ENCODE data around the gene GBP2.

Gene GBP2

GRCh38 chr1:89069951-89070350, 56.0 kb downstream of the GBP2 start:
- H3K36me3 ChIP-seq, result no peaks in the 10 kb centered on the region
- H3K9me3 ChIP-seq, result no peaks in the 10 kb centered on the region
- peak overlapping the region in 1 of 2 experiments; percentile 51 for H3K4me3 ChIP-seq (ENCODE audit: low read depth in 1 of 2, low read length in 1 of 2)
- peak overlapping the region; percentile 11 for H3K27ac ChIP-seq
- TF ChIP-seq, protein P1, sequence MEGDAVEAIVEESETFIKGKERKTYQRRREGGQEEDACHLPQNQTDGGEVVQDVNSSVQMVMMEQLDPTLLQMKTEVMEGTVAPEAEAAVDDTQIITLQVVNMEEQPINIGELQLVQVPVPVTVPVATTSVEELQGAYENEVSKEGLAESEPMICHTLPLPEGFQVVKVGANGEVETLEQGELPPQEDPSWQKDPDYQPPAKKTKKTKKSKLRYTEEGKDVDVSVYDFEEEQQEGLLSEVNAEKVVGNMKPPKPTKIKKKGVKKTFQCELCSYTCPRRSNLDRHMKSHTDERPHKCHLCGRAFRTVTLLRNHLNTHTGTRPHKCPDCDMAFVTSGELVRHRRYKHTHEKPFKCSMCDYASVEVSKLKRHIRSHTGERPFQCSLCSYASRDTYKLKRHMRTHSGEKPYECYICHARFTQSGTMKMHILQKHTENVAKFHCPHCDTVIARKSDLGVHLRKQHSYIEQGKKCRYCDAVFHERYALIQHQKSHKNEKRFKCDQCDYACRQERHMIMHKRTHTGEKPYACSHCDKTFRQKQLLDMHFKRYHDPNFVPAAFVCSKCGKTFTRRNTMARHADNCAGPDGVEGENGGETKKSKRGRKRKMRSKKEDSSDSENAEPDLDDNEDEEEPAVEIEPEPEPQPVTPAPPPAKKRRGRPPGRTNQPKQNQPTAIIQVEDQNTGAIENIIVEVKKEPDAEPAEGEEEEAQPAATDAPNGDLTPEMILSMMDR (IDR thresholded peaks at IDR 0.05), result no peak
- H3K27me3 ChIP-seq, result no peaks in the 10 kb centered on the region
- H3K4me1 ChIP-seq (ENCODE audit: control insufficient read depth in 1 of 2, insufficient read depth in 1 of 2, low read depth in 1 of 2, low read length in 1 of 2), result peaks cover 0 to 18% of the 10 kb centered on the region in 2 experiments

- H3K27ac ChIP-seq, result no peak overlapping the region
- TF ChIP-seq, protein P1 (IDR thresholded peaks at IDR 0.05), result no peak
- no peaks in the 10 kb centered on the region for H3K9me3 ChIP-seq
- no peaks in the 10 kb centered on the region for H3K36me3 ChIP-seq
- H3K27me3 ChIP-seq, result no peaks in the 10 kb centered on the region
- H3K4me3 ChIP-seq (ENCODE audit: low read depth in 1 of 2, low read length in 1 of 2), result no peak overlapping the region
- H3K4me1 ChIP-seq (ENCODE audit: control insufficient read depth in 1 of 2, insufficient read depth in 1 of 2, low read depth in 1 of 2, low read length in 1 of 2), result peaks cover 0 to 18% of the 10 kb centered on the region in 2 experiments
These were observed 57.6 kb downstream of the GBP2 start for GRCh38 chr1:89068291-89068690.

GRCh38 chr1:89065079-89065868, 60.6 kb downstream of the GBP2 start, which contains the start of gene GBP1:
Gene GBP1, minus strand, starts transcription at chr1:89065208. Its CDS starts 1,974 bp downstream, at chr1:89063234.
- TF ChIP-seq, protein P1 (IDR thresholded peaks at IDR 0.05), result no peak
- peaks cover 9% of the 10 kb centered on the region for H3K36me3 ChIP-seq
- H3K9me3 ChIP-seq, result no peaks in the 10 kb centered on the region
- H3K4me1 ChIP-seq (ENCODE audit: control insufficient read depth in 1 of 2, insufficient read depth in 1 of 2, low read depth in 1 of 2, low read length in 1 of 2), result peaks cover 0 to 14% of the 10 kb centered on the region in 2 experiments
- peak within 1 kb of the TSS; percentile 75 for H3K27ac ChIP-seq
- H3K27me3 ChIP-seq, result no peaks in the 10 kb centered on the region
- peak within 1 kb of the TSS; percentile 44 to 66 for H3K4me3 ChIP-seq (ENCODE audit: low read depth in 1 of 2, low read length in 1 of 2)

DNA sequence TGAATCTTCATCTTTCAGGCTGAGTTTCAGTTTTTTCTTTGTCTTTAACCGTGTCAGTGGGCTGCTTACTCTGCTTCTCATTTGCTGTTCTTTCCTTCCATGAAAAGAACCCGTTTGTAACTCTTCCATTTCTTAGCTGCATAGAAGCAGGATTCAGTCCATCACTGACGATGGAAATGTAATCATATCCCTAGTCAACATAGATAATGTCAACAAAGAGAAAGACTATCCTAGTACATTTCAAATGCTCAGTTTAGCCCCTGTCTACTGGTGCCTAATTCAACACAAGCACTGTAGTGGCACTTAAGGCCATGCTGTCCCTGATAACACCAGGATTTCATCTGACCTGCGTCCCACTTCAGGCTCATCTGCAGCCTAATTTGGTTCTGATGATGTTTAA, 61.3 kb downstream of the GBP2 start:
- peaks cover 14% of the 10 kb centered on the region for H3K36me3 ChIP-seq
- peak overlapping the region; percentile 44 to 66 for H3K4me3 ChIP-seq (ENCODE audit: low read depth in 1 of 2, low read length in 1 of 2)
- TF ChIP-seq, protein P1 (IDR thresholded peaks at IDR 0.05), result no peak
- peak overlapping the region; percentile 75 for H3K27ac ChIP-seq
- peaks cover 0 to 8% of the 10 kb centered on the region in 2 experiments for H3K4me1 ChIP-seq (ENCODE audit: control insufficient read depth in 1 of 2, insufficient read depth in 1 of 2, low read depth in 1 of 2, low read length in 1 of 2)
- H3K27me3 ChIP-seq, result no peaks in the 10 kb centered on the region
- H3K9me3 ChIP-seq, result no peaks in the 10 kb centered on the region

DNA sequence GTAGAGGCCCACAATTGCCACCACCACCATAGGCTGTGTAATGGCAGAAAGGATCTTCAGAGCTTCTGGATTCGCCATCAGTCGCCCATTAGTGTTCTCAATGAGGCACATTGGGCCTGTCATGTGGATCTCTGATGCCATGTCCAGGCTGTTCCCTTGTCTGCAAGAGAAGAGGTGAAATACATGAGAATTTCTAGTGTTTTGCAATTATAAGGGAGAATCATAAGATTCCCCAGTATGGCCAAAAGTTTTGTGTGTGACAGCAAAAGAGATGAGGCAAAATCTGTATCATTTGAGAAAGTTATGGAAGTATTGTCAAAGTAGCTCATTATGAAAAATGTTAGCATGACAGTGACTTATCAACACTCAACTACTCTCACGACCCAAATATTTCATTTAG, 62.8 kb downstream of the GBP2 start:
- Histone ChIP-seq H3K27me3 (no peaks in the 10 kb centered on the region), H3K27ac (no peak overlapping the region), H3K4me3 (ENCODE audit: low read depth in 1 of 2, low read length in 1 of 2) (no peak overlapping the region), H3K9me3 (no peaks in the 10 kb centered on the region), H3K4me1 (ENCODE audit: control insufficient read depth in 1 of 2, insufficient read depth in 1 of 2, low read depth in 1 of 2, low read length in 1 of 2) (peaks cover 0 to 8% of the 10 kb centered on the region in 2 experiments), H3K36me3 (peaks cover 27% of the 10 kb centered on the region)
- TF ChIP-seq, protein P1 (IDR thresholded peaks at IDR 0.05), result no peak
